ENCODE measurements around the gene CD93. TPM values are rescaled to one million over a fixed set of nuclear protein-coding genes. Genes with fewer than 3 reads are reported as not detected.

The CD93 gene
- total and polyA plus RNA-seq, 2 donors (not counting 1 experiment from before 2014, with no cell fraction given) = 0.01 TPM; not detected in 1

GRCh38 chr20:23094927-23095326, 8.8 kb upstream of the CD93 start:
- peaks cover 6% of the 10 kb centered on the region for H3K27me3 ChIP-seq (ENCODE audit: control insufficient read depth, insufficient read depth, low read length)
- H3K9me3 ChIP-seq (ENCODE audit: control insufficient read depth, insufficient read depth, low read depth, low read length) = no peaks in the 10 kb centered on the region

GRCh38 chr20:23094213-23094896, 8.2 kb upstream of the CD93 start:
- Histone ChIP-seq H4K20me1 (ENCODE audit: control insufficient read depth, extremely low read depth, insufficient read depth, low read length) (no peaks in the 10 kb centered on the region), H3K9me3 (ENCODE audit: control insufficient read depth, insufficient read depth, low read depth, low read length) (no peaks in the 10 kb centered on the region), H2AFZ (ENCODE audit: low read length) (no peak overlapping the region), H3K79me2 (ENCODE audit: control insufficient read depth, insufficient read depth, low read length) (no peaks in the 10 kb centered on the region), H3K4me3 (replicated peaks in 1 of 4; ENCODE audit: control extremely low read depth in 1 of 4, insufficient read depth in 1 of 4, low read depth in 3 of 4, low read length in 4 of 4) (no peak overlapping the region), H3K36me3 (ENCODE audit: control insufficient read depth, insufficient read depth, low read length) (no peaks in the 10 kb centered on the region), H3K9ac (ENCODE audit: insufficient read depth, low read length) (no peak overlapping the region), H3K27ac (ENCODE audit: insufficient read depth, low read length) (no peak overlapping the region), H3K4me1 (ENCODE audit: control insufficient read depth, extremely low read depth, insufficient read depth, low read length) (no peaks in the 10 kb centered on the region), H3K4me2 (ENCODE audit: extremely low read depth, insufficient read depth, low read length) (no peak overlapping the region), H3K27me3 (ENCODE audit: control insufficient read depth, insufficient read depth, low read length) (peaks cover 6% of the 10 kb centered on the region)
- no peak for DNase-seq (ENCODE audit: low read depth in 2 of 2)
- TF ChIP-seq EZH2 (IDR thresholded peaks at IDR 0.05; ENCODE audit: low read length, missing control alignments) (no peak), CTCF (conservative IDR thresholded peaks at IDR 0.05 in 1 of 2, IDR thresholded peaks at IDR 0.05 in 1 of 2; ENCODE audit: low read depth in 1 of 2, low read length in 2 of 2) (no peak)

More at GRCh38 chr20:23094927-23095326, 8.8 kb upstream of the CD93 start:
- no peaks in the 10 kb centered on the region for H3K79me2 ChIP-seq (ENCODE audit: control insufficient read depth, insufficient read depth, low read length)
- no peak overlapping the region for H3K4me3 ChIP-seq (replicated peaks in 1 of 4; ENCODE audit: control extremely low read depth in 1 of 4, insufficient read depth in 1 of 4, low read depth in 3 of 4, low read length in 4 of 4)
- DNase-seq (ENCODE audit: low read depth in 2 of 2) = peak in 1 of 2 donors; percentile 5
- H2AFZ ChIP-seq (ENCODE audit: low read length) = no peak overlapping the region
- TF ChIP-seq CTCF (conservative IDR thresholded peaks at IDR 0.05 in 1 of 2, IDR thresholded peaks at IDR 0.05 in 1 of 2; ENCODE audit: low read depth in 1 of 2, low read length in 2 of 2) = no peak
- TF ChIP-seq EZH2 (IDR thresholded peaks at IDR 0.05; ENCODE audit: low read length, missing control alignments) = no peak
- no peak overlapping the region for H3K9ac ChIP-seq (ENCODE audit: insufficient read depth, low read length)
- no peaks in the 10 kb centered on the region for H3K4me1 ChIP-seq (ENCODE audit: control insufficient read depth, extremely low read depth, insufficient read depth, low read length)
- no peak overlapping the region for H3K27ac ChIP-seq (ENCODE audit: insufficient read depth, low read length)
- H4K20me1 ChIP-seq (ENCODE audit: control insufficient read depth, extremely low read depth, insufficient read depth, low read length) = no peaks in the 10 kb centered on the region
- H3K4me2 ChIP-seq (ENCODE audit: extremely low read depth, insufficient read depth, low read length) = no peak overlapping the region
- H3K36me3 ChIP-seq (ENCODE audit: control insufficient read depth, insufficient read depth, low read length) = no peaks in the 10 kb centered on the region

DNA sequence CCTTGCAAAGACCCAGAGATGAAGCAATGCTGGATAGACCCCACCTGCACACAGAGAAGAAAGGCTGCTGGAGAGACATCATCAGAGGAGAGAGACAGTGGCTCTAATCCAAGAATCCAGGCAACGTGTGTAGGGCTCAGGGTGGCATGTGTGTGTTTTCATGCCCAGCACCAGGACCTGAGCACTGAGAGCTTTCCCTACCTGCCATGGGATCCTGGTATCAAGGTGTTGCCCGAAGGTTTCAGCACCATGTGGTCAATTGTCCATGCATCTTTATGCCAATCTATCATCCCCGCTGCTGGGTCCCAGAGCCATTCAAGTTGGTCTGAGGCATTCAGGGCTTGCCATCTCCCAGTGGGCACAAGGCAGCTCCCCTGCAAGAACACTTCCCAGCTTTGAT, 7.5 kb upstream of the CD93 start:
- no peaks in the 10 kb centered on the region for H3K36me3 ChIP-seq (ENCODE audit: control insufficient read depth, insufficient read depth, low read length)
- peaks cover 6% of the 10 kb centered on the region for H3K27me3 ChIP-seq (ENCODE audit: control insufficient read depth, insufficient read depth, low read length)

More for the DNA sequence above, 7.5 kb upstream of the CD93 start:
- Histone ChIP-seq H3K4me1 (ENCODE audit: control insufficient read depth, extremely low read depth, insufficient read depth, low read length) (no peaks in the 10 kb centered on the region), H2AFZ (ENCODE audit: low read length) (no peak overlapping the region), H3K4me3 (replicated peaks in 1 of 4; ENCODE audit: control extremely low read depth in 1 of 4, insufficient read depth in 1 of 4, low read depth in 3 of 4, low read length in 4 of 4) (no peak overlapping the region), H4K20me1 (ENCODE audit: control insufficient read depth, extremely low read depth, insufficient read depth, low read length) (no peaks in the 10 kb centered on the region), H3K79me2 (ENCODE audit: control insufficient read depth, insufficient read depth, low read length) (no peaks in the 10 kb centered on the region), H3K9ac (ENCODE audit: insufficient read depth, low read length) (no peak overlapping the region), H3K27ac (ENCODE audit: insufficient read depth, low read length) (no peak overlapping the region), H3K9me3 (ENCODE audit: control insufficient read depth, insufficient read depth, low read depth, low read length) (no peaks in the 10 kb centered on the region), H3K4me2 (ENCODE audit: extremely low read depth, insufficient read depth, low read length) (no peak overlapping the region)
- no peak for DNase-seq (ENCODE audit: low read depth in 2 of 2)
- no peak for TF ChIP-seq CTCF (conservative IDR thresholded peaks at IDR 0.05 in 1 of 2, IDR thresholded peaks at IDR 0.05 in 1 of 2; ENCODE audit: low read depth in 1 of 2, low read length in 2 of 2)
- no peak for TF ChIP-seq EZH2 (IDR thresholded peaks at IDR 0.05; ENCODE audit: low read length, missing control alignments)
